Loucy (cell line): ENCODE results near the gene ACTBL2.

Experiments
- H2AFZ ChIP-seq: fragments of 200-600 bp; sonication (generic); 2 replicates; pipeline ENCODE4 v1.6.0; 2016; ENCODE audit warnings: antibody characterized with exemption, mild to moderate bottlenecking, low read length, moderate library complexity
- H3F3A ChIP-seq: fragments of 200-600 bp; 2 replicates; pipeline ENCODE4 v1.6.0; 2016; ENCODE audit warnings: antibody characterized with exemption, low read depth, mild to moderate bottlenecking
- H3K27me3 ChIP-seq: fragments of 200-600 bp; sonication (generic); 2 replicates; pipeline ENCODE4 v1.6.1; 2014; ENCODE audit warnings: low read length, mild to moderate bottlenecking; ENCODE audit not compliant: insufficient read depth, poor library complexity, severe bottlenecking
- H3K36me3 ChIP-seq: fragments of 200-600 bp; sonication (generic); 2 replicates; pipeline ENCODE4 v1.6.1; 2016; ENCODE audit warnings: low read length; ENCODE audit not compliant: insufficient read depth
- H3K4me1 ChIP-seq: fragments of 200-600 bp; sonication (generic); 2 replicates; pipeline ENCODE4 v1.5.1; 2014; ENCODE audit warnings: low read length, mild to moderate bottlenecking; ENCODE audit not compliant: insufficient read depth, poor library complexity, severe bottlenecking
- H3K4me2 ChIP-seq: fragments of 200-600 bp; sonication (generic); 2 replicates; pipeline ENCODE4 v1.6.0; 2014; ENCODE audit warnings: antibody characterized with exemption, low read length, low read depth, mild to moderate bottlenecking; ENCODE audit not compliant: poor library complexity, severe bottlenecking
- H3K4me3 ChIP-seq: fragments of 200-600 bp; sonication (generic); 2 replicates; pipeline ENCODE4 v1.5.1; 2014; ENCODE audit warnings: low read length, mild to moderate bottlenecking, mixed read lengths; ENCODE audit not compliant: poor library complexity, severe bottlenecking
- H3K79me2 ChIP-seq: fragments of 200-600 bp; sonication (generic); 2 replicates; pipeline ENCODE4 v1.6.1; 2014; ENCODE audit warnings: low read length; ENCODE audit not compliant: insufficient read depth
- H3K9ac ChIP-seq: fragments of 200-600 bp; sonication (generic); 2 replicates; pipeline ENCODE4 v1.6.0; 2014; ENCODE audit warnings: mild to moderate bottlenecking, low read depth, low read length, moderate library complexity; ENCODE audit not compliant: poor library complexity, severe bottlenecking
- H3K9me2 ChIP-seq: fragments of 200-600 bp; sonication (generic); replicated peaks from 2 replicates; pipeline ENCODE4 v1.6.1; 2016; ENCODE audit warnings: low read depth, low read length, mixed read lengths
- H3K9me3 ChIP-seq: fragments of 200-600 bp; sonication (generic); 2 replicates; pipeline ENCODE4 v1.6.1; 2014; ENCODE audit warnings: mild to moderate bottlenecking, antibody characterized with exemption, low read length, low read depth; ENCODE audit not compliant: insufficient read depth
- H4K20me1 ChIP-seq: fragments of 200-600 bp; sonication (generic); 2 replicates; pipeline ENCODE4 v1.6.0; 2014; ENCODE audit warnings: antibody characterized with exemption, low read length, mild to moderate bottlenecking; ENCODE audit not compliant: insufficient read depth, poor library complexity, severe bottlenecking
- CTCF ChIP-seq: fragments of 200-600 bp; sonication (generic); conservative IDR thresholded peaks from 2 replicates; pipeline ENCODE4 v1.5.1; 2014; ENCODE audit warnings: mild to moderate bottlenecking, antibody characterized with exemption, low read length
- EZH2phosphoT487 ChIP-seq: fragments of 200-600 bp; IDR thresholded peaks from 2 replicates; pipeline ENCODE4 v1.6.1; 2018; ENCODE audit warnings: antibody characterized with exemption, mild to moderate bottlenecking, moderate library complexity, borderline replicate concordance

The ACTBL2 gene

DNA sequence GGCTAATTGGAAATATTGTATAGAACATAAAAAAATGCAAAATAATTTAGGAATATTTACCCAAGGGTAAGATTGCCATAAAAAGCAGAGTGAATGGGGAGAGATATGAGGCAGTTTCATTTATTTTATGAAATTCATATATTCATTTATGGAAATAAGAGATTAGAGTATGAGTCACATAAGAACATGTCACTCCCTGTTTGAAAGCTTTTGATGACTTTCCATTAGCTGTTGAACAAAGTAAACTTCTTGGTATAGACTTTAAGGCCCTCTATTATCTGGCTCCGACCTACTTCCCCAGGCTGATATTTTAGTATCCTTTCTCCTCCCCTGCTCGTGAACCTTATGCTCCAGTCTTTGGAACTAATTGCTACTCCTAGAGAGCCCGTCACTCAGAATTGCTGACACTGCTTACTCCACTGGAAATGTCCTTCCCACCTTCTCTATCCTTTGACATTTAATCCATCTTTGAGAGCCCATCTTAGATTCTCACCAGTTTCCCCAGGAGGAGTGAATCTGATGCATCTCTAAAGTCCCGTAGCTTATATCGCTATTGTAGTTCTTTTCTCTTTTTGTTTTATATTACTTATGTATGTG, 8.9 kb upstream of the ACTBL2 start:
- Histone ChIP-seq H3K4me2 (no peak overlapping the region), H3K4me3 (no peak overlapping the region), H4K20me1 (no peaks in the 10 kb centered on the region), H3K9ac (no peak overlapping the region), H3K27me3 (no peaks in the 10 kb centered on the region), H3K79me2 (no peaks in the 10 kb centered on the region), H3K4me1 (peaks cover 71% of the 10 kb centered on the region), H3K36me3 (no peaks in the 10 kb centered on the region), H2AFZ (no peak overlapping the region), H3K9me3 (no peaks in the 10 kb centered on the region), H3K9me2 (no peaks in the 10 kb centered on the region), H3F3A (peaks cover 5% of the 10 kb centered on the region)
- TF ChIP-seq CTCF (no peak), EZH2phosphoT487 (no peak)

DNA sequence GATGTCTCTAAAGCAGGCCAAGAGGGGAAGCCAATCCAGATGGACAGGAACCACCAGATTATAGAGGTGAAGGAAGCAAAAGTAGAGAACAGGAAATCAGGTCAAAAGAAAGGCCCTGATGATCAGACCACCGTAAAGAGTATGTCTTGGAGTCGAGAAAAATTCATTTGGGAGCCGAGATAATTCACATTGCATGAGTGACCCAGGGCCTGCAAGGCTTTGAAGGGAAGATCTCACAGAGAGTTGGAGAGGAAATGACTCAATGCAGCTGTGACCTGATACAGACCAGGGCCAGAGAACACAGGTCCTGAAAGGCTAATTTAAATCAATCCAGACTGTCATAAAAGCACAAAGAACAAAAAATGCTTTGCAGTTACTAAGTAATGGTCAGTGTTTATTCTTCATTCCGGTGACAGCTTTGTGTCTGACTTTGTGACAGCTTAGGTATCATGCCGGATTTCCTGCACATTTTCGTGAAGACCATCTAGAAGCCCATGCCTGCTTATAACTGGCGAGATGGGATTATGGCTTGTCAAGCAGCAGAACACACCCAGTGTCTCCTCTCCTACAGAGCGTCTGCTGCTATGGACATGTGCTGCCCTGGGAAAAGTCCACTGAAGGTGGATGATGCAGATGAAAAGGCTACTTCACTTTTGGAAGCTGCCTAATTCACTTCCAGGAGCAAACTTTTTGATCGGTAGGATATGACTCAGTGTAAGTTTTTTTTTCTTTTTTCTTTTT, 5.8 kb upstream of the ACTBL2 start:
- no peak for TF ChIP-seq CTCF
- H3K4me2 ChIP-seq: peak overlapping the region; percentile 60

DNA sequence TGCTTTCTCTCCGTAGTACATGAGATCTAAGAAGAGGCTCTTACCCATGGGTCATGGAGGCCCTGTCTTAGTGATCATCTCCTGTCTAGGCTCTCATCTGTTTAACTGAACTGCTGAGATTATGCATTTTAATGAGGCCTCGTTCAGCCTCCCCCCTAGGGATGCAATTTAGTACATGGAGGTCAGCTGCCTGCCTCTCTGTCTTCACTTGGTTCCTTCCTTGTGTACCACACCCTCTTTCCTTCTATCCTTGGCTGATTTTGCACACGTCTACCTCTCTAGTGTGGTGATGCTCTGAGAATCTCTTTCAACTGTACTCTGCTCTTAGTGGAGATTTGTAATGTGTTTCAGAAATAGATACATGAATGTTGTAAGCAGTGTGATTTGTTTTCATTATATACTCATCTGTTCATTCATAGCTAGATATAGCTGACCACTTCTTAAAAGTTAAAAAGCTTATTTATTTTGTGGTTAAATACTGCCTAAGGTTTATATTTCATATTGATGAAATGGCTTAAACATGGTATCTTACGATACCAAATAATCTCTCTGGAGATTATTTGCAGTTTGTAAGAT, 3.5 kb upstream of the ACTBL2 start:
- no peaks in the 10 kb centered on the region for H3K9me2 ChIP-seq
- H3K4me2 ChIP-seq: no peak overlapping the region
- H3F3A ChIP-seq: no peaks in the 10 kb centered on the region; the same call in 1 of the 2 replicates
- H3K4me3 ChIP-seq: no peak overlapping the region
- H3K9ac ChIP-seq: no peak overlapping the region
- no peak overlapping the region for H2AFZ ChIP-seq
- H3K4me1 ChIP-seq: peaks cover 29% of the 10 kb centered on the region
- TF ChIP-seq EZH2phosphoT487: no peak
- no peak for TF ChIP-seq CTCF
- no peaks in the 10 kb centered on the region for H3K36me3 ChIP-seq
- H3K27me3 ChIP-seq: no peaks in the 10 kb centered on the region
- H3K79me2 ChIP-seq: no peaks in the 10 kb centered on the region
- no peaks in the 10 kb centered on the region for H4K20me1 ChIP-seq
- H3K9me3 ChIP-seq: no peaks in the 10 kb centered on the region

More for the DNA sequence above, 5.8 kb upstream of the ACTBL2 start:
- Histone ChIP-seq H3F3A (no peaks in the 10 kb centered on the region; the same call in 1 of the 2 replicates), H4K20me1 (no peaks in the 10 kb centered on the region), H3K27me3 (no peaks in the 10 kb centered on the region), H2AFZ (peak overlapping the region; percentile 28), H3K9ac (peak overlapping the region; percentile 36), H3K79me2 (no peaks in the 10 kb centered on the region), H3K4me3 (peak overlapping the region; percentile 28), H3K9me2 (no peaks in the 10 kb centered on the region), H3K4me1 (peaks cover 40% of the 10 kb centered on the region), H3K9me3 (no peaks in the 10 kb centered on the region), H3K36me3 (no peaks in the 10 kb centered on the region)
